Measurements from ENCODE around the gene PRKAG2. TPM values are rescaled to one million over a fixed set of nuclear protein-coding genes. Genes with fewer than 3 reads are reported as not detected.

The PRKAG2 gene
- total RNA-seq, 3 donors from 2014 or later, result 32.3 to 56.6 (median 34.4) TPM

DNA sequence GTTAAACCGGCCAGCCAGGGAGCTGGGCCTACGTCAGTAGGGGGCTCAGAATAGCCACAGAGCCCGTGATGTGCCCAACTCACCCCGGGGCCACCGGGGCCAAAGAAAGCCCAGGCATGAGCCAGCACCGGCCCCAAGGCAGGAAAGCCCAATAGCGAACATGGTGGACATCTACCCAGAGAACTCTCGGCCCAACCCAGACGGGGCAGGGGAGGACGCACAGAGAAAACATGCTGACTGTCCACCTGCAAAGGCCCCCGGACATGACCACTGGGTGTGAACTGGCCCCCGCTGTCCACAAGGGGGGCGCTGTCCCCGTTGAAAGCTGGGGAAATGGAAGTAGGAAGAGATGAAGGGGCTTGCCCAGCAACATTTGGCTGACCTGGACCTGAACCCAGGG, 169.2 kb downstream of the PRKAG2 start:
- TF ChIP-seq POLR2AphosphoS5 (IDR thresholded peaks at IDR 0.05), result no peak
- TF ChIP-seq POLR2A (IDR thresholded peaks at IDR 0.05), result no peak
- TF ChIP-seq, protein P1, sequence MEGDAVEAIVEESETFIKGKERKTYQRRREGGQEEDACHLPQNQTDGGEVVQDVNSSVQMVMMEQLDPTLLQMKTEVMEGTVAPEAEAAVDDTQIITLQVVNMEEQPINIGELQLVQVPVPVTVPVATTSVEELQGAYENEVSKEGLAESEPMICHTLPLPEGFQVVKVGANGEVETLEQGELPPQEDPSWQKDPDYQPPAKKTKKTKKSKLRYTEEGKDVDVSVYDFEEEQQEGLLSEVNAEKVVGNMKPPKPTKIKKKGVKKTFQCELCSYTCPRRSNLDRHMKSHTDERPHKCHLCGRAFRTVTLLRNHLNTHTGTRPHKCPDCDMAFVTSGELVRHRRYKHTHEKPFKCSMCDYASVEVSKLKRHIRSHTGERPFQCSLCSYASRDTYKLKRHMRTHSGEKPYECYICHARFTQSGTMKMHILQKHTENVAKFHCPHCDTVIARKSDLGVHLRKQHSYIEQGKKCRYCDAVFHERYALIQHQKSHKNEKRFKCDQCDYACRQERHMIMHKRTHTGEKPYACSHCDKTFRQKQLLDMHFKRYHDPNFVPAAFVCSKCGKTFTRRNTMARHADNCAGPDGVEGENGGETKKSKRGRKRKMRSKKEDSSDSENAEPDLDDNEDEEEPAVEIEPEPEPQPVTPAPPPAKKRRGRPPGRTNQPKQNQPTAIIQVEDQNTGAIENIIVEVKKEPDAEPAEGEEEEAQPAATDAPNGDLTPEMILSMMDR (IDR thresholded peaks at IDR 0.05), result no peak
- Histone ChIP-seq H3K4me3 (no peak overlapping the region), H3K27me3 (no peaks in the 10 kb centered on the region), H3K27ac (no peak overlapping the region), H3K4me1 (no peaks in the 10 kb centered on the region), H3K9me3 (no peaks in the 10 kb centered on the region), H3K36me3 (no peaks in the 10 kb centered on the region)
- DNase-seq (ENCODE audit: low spot score in 2 of 2), result no peak
- intact Hi-C loops (cut with DNase I; ENCODE audit: low total_unique reads), result no loop called here

DNA sequence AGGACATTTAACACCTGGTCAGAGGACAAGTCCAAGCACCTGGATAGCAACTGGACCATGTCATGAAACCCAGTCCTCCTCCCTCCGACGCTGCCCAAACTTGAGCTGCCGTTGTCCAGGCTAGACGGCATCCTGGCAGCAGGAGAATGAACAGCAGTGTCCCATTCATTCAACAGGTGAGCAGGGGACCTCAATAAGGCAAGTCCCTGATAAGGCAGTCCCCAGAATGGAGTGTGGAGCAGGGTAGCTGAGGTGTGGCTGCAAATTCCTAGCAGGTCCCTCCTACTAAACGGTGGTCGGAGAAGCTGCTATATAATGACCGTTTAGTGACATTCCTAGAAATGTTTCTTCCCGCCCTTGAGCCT, 169.8 kb downstream of the PRKAG2 start:
- intact Hi-C loops (cut with DNase I; ENCODE audit: low total_unique reads), result no loop called here
- DNase-seq (ENCODE audit: low spot score in 2 of 2), result no peak
- Histone ChIP-seq H3K9me3 (no peaks in the 10 kb centered on the region), H3K27me3 (no peaks in the 10 kb centered on the region), H3K27ac (no peak overlapping the region), H3K4me1 (no peaks in the 10 kb centered on the region), H3K4me3 (no peak overlapping the region), H3K36me3 (no peaks in the 10 kb centered on the region)
- TF ChIP-seq, protein P1 (IDR thresholded peaks at IDR 0.05), result no peak

DNA sequence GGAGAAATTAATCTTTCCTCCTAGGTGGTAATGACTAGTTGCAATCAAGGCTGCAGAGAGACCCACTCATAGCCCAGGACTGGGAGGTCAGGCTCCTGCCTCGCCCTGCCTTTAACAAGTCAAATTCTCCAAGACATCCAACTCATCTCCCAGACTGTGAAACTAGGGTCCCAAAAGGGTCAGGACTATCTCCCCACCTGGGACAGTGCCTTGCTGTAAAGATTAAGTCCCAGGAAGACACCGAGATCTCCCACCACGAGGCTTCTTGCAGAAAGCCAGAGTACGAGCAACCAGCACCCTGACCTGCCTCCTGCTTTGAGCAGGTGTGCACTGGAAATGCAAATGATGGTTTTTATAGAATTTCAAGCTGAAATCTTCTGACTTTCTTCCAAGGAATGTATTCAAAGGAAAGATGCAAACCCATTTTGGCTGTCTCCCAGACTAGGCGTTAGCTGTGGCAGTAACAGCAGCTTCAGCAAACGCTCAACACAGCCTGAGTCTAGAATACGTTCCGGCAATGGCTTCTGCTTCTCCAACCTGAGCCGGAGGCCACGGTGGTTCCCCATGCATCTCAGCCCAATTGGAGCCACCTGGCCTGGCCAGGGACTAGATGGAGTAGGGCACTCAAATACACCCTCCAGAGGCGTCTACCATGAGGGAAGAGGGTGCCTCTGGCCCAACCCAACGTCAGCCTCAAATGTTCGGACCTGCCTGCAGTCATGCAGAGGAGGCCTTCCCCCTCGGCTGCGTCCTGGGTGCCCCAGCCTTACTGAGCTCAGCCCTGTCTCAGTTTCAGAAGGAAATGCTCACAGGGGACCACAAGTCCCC, 170.4 kb downstream of the PRKAG2 start:
- H3K9me3 ChIP-seq, result no peaks in the 10 kb centered on the region
- TF ChIP-seq POLR2AphosphoS5 (IDR thresholded peaks at IDR 0.05), result no peak
- TF ChIP-seq POLR2A (IDR thresholded peaks at IDR 0.05), result no peak
- TF ChIP-seq, protein P1 (IDR thresholded peaks at IDR 0.05), result no peak
- intact Hi-C loops (cut with DNase I; ENCODE audit: low total_unique reads), result no loop called here
- H3K27me3 ChIP-seq, result no peaks in the 10 kb centered on the region
- no peak overlapping the region for H3K4me3 ChIP-seq
- no peak for DNase-seq (ENCODE audit: low spot score in 2 of 2)
- no peak overlapping the region for H3K27ac ChIP-seq
- H3K4me1 ChIP-seq, result no peaks in the 10 kb centered on the region
- H3K36me3 ChIP-seq, result no peaks in the 10 kb centered on the region

DNA sequence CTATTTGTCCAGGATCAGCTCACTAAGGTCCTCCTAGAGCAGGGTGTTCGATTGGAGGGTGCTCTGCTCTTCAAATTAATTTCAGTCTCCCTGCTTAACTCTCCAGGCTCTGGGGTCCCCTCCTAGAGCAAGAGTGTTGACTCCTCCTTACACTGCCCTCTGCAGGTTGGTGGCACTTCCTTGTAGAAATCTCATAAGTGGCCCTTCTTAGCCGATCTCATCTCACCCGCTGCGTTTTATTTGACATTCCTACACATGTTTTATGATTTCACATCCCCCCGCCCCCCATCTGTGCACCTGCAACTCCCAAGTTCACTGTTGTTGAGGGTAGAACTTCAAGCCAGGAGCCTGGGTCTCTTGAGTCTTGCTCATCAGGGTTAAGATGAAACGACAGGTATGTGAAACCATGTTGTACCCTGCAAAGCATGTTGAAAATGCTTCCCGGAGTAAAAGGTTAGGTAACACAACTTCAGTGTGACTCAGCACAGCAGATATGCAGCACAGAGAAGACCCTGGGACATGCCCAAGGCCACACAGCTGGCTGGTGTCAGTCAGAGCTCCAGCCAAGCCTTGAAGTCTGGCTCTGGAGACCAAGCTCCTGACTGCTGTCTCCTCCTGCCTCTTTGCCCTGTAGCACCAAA, 171.2 kb downstream of the PRKAG2 start:
- no peaks in the 10 kb centered on the region for H3K4me1 ChIP-seq
- H3K36me3 ChIP-seq, result no peaks in the 10 kb centered on the region
- intact Hi-C loops (cut with DNase I; ENCODE audit: low total_unique reads), result no loop called here
- H3K9me3 ChIP-seq, result no peaks in the 10 kb centered on the region
- TF ChIP-seq POLR2AphosphoS5 (IDR thresholded peaks at IDR 0.05) (no peak), POLR2A (IDR thresholded peaks at IDR 0.05) (no peak)
- TF ChIP-seq, protein P1 (IDR thresholded peaks at IDR 0.05), result no peak
- no peak overlapping the region for H3K4me3 ChIP-seq
- H3K27me3 ChIP-seq, result no peaks in the 10 kb centered on the region
- H3K27ac ChIP-seq, result no peak overlapping the region
- DNase-seq (ENCODE audit: low spot score in 2 of 2), result no peak

DNA sequence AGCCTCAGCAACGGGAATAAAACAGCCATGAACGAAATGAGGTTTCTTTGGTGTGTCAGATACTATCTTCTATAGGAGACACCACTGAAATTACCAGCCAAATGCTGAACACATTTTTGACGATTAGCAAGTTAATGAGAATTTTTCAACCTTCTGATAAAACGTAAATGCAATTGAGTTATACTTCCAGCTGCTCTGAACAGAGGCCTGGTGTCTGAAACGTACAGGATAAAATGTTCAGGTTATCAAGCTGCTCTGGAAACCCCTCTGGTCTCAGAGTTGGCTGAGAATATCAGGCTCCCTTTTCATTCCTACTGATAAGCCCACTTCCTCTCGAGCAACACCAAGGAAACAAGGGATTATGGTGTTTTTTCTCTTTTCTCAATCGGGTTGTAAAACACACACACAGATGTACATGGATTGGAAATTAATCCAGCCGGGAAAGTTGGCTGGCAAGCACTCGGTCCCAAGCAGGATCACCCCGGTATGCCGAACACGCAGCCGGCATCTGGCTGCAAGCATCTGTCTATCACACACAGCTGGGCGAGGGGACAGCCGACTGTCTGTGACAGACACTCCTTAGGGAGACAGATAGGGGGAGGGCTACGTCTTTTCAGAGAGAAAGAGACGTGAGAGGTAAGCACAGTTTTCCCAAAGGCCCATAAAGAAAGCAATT, 171.8 kb downstream of the PRKAG2 start:
- Histone ChIP-seq H3K4me1 (no peaks in the 10 kb centered on the region), H3K4me3 (no peak overlapping the region), H3K27me3 (no peaks in the 10 kb centered on the region), H3K36me3 (no peaks in the 10 kb centered on the region), H3K9me3 (no peaks in the 10 kb centered on the region), H3K27ac (no peak overlapping the region)
- no peak for TF ChIP-seq POLR2A (IDR thresholded peaks at IDR 0.05)
- no peak for TF ChIP-seq POLR2AphosphoS5 (IDR thresholded peaks at IDR 0.05)
- TF ChIP-seq, protein P1 (IDR thresholded peaks at IDR 0.05), result no peak
- DNase-seq (ENCODE audit: low spot score in 2 of 2), result no peak
- intact Hi-C loops (cut with DNase I; ENCODE audit: low total_unique reads), result no loop called here

All from breast epithelium (tissue), 4 donors.